IPS DF 6.9 (cell line): ENCODE data around the gene RPS6KA2.

ENCODE experiments used
- DNase-seq: peaks from one replicate; pipeline ENCODE4 v3.0.0-alpha.2; 2013; ENCODE audit warnings: low read depth, low spot score
- H3K27ac ChIP-seq: one replicate; pipeline ENCODE4 v1.5.1; 2013; ENCODE audit warnings: low read length, control low read depth
- H3K27me3 ChIP-seq: 2 replicates; pipeline ENCODE4 v1.6.1; 2013; ENCODE audit warnings: mild to moderate bottlenecking, low read length; ENCODE audit not compliant: control insufficient read depth, insufficient read depth
- H3K36me3 ChIP-seq: 2 replicates; pipeline ENCODE4 v1.6.1; 2013; ENCODE audit warnings: low read length; ENCODE audit not compliant: control insufficient read depth, insufficient read depth
- H3K4me1 ChIP-seq: 2 replicates; pipeline ENCODE4 v1.6.1; 2013; ENCODE audit warnings: low read length; ENCODE audit not compliant: control insufficient read depth, insufficient read depth
- H3K4me3 ChIP-seq: 2 replicates; pipeline ENCODE4 v1.5.1; 2013; ENCODE audit warnings: mild to moderate bottlenecking, low read length
- H3K9me3 ChIP-seq: 2 replicates; pipeline ENCODE4 v1.6.1; 2013; ENCODE audit warnings: low read length, inconsistent platforms; ENCODE audit not compliant: control insufficient read depth, insufficient read depth
- WGBS: extraction: QIAGEN DNeasy Blood & Tissue Kit; methylation state at CpG from one replicate; pipeline ENCODE4 v1.1.7; 2013; ENCODE audit warnings: mixed read lengths, missing lambda C conversion rate; ENCODE audit not compliant: insufficient read length, insufficient coverage; 5-methylcytosine and 5-hydroxymethylcytosine counted together

The RPS6KA2 gene

GRCh38 chr6:166553563-166554271, 73.3 kb downstream of the RPS6KA2 start:
- Histone ChIP-seq H3K9me3 (no peaks in the 10 kb centered on the region), H3K4me3 (no peak overlapping the region), H3K27me3 (no peaks in the 10 kb centered on the region), H3K27ac (no peak overlapping the region), H3K36me3 (no peaks in the 10 kb centered on the region), H3K4me1 (peaks cover 9% of the 10 kb centered on the region)
- no CpG with 5 or more reads among the region's 13 CpGs for WGBS
- no peak for DNase-seq

- no peaks in the 10 kb centered on the region for H3K36me3 ChIP-seq
- WGBS, result no CpG with 5 or more reads among the region's 7 CpGs
- no peak for DNase-seq
- no peak overlapping the region for H3K4me3 ChIP-seq
- no peaks in the 10 kb centered on the region for H3K27me3 ChIP-seq
- no peak overlapping the region for H3K27ac ChIP-seq
- peaks cover 9% of the 10 kb centered on the region for H3K4me1 ChIP-seq
- no peaks in the 10 kb centered on the region for H3K9me3 ChIP-seq
Measured at GRCh38 chr6:166552600-166552999, 74.5 kb downstream of the RPS6KA2 start.

GRCh38 chr6:166551754-166552495, 75.1 kb downstream of the RPS6KA2 start:
- no peaks in the 10 kb centered on the region for H3K27me3 ChIP-seq
- H3K4me1 ChIP-seq, result peaks cover 6% of the 10 kb centered on the region
- DNase-seq, result peak; percentile 33
- no CpG with 5 or more reads among the region's 16 CpGs for WGBS
- no peak overlapping the region for H3K4me3 ChIP-seq
- H3K9me3 ChIP-seq, result no peaks in the 10 kb centered on the region
- no peak overlapping the region for H3K27ac ChIP-seq
- no peaks in the 10 kb centered on the region for H3K36me3 ChIP-seq

GRCh38 chr6:166546653-166547052, 80.4 kb downstream of the RPS6KA2 start:
- peaks cover 3% of the 10 kb centered on the region for H3K4me1 ChIP-seq
- H3K27ac ChIP-seq, result no peak overlapping the region
- no peaks in the 10 kb centered on the region for H3K27me3 ChIP-seq
- H3K36me3 ChIP-seq, result no peaks in the 10 kb centered on the region
- no peak for DNase-seq
- WGBS, result no CpG with 5 or more reads among the region's 6 CpGs
- H3K4me3 ChIP-seq, result no peak overlapping the region
- H3K9me3 ChIP-seq, result no peaks in the 10 kb centered on the region

GRCh38 chr6:166545156-166546034, 81.7 kb downstream of the RPS6KA2 start:
- Histone ChIP-seq H3K9me3 (no peaks in the 10 kb centered on the region), H3K4me1 (peaks cover 9% of the 10 kb centered on the region), H3K27ac (no peak overlapping the region), H3K4me3 (no peak overlapping the region), H3K27me3 (no peaks in the 10 kb centered on the region), H3K36me3 (no peaks in the 10 kb centered on the region)
- WGBS, result no CpG with 5 or more reads among the region's 19 CpGs
- no peak for DNase-seq

GRCh38 chr6:166544296-166544605, 82.8 kb downstream of the RPS6KA2 start:
- no peaks in the 10 kb centered on the region for H3K36me3 ChIP-seq
- H3K27ac ChIP-seq, result no peak overlapping the region
- H3K9me3 ChIP-seq, result no peaks in the 10 kb centered on the region
- no peaks in the 10 kb centered on the region for H3K27me3 ChIP-seq
- H3K4me1 ChIP-seq, result peaks cover 10% of the 10 kb centered on the region
- no peak overlapping the region for H3K4me3 ChIP-seq
- no peak for DNase-seq
- no CpG with 5 or more reads among the region's 10 CpGs for WGBS

GRCh38 chr6:166543603-166544295, 83.3 kb downstream of the RPS6KA2 start:
- WGBS, result no CpG with 5 or more reads among the region's 9 CpGs
- H3K27me3 ChIP-seq, result no peaks in the 10 kb centered on the region
- DNase-seq, result no peak
- no peak overlapping the region for H3K27ac ChIP-seq
- H3K36me3 ChIP-seq, result no peaks in the 10 kb centered on the region
- no peak overlapping the region for H3K4me3 ChIP-seq
- peaks cover 10% of the 10 kb centered on the region for H3K4me1 ChIP-seq
- H3K9me3 ChIP-seq, result no peaks in the 10 kb centered on the region

- DNase-seq, result no peak
Measured at GRCh38 chr6:166542580-166542912, 84.5 kb downstream of the RPS6KA2 start.

GRCh38 chr6:166541876-166542579, 85.0 kb downstream of the RPS6KA2 start:
- WGBS, result no CpG with 5 or more reads among the region's 12 CpGs
- no peaks in the 10 kb centered on the region for H3K27me3 ChIP-seq
- no peak overlapping the region for H3K27ac ChIP-seq
- H3K36me3 ChIP-seq, result no peaks in the 10 kb centered on the region
- peaks cover 10% of the 10 kb centered on the region for H3K4me1 ChIP-seq
- no peak overlapping the region for H3K4me3 ChIP-seq
- no peaks in the 10 kb centered on the region for H3K9me3 ChIP-seq
- no peak for DNase-seq

More at GRCh38 chr6:166542580-166542912, 84.5 kb downstream of the RPS6KA2 start:
- Histone ChIP-seq H3K9me3 (no peaks in the 10 kb centered on the region), H3K27ac (no peak overlapping the region), H3K4me3 (no peak overlapping the region), H3K27me3 (no peaks in the 10 kb centered on the region), H3K36me3 (no peaks in the 10 kb centered on the region), H3K4me1 (peaks cover 10% of the 10 kb centered on the region)
- WGBS, result no CpG with 5 or more reads among the region's 4 CpGs
